ENCODE data around the gene TRMT2A.

Gene TRMT2A

GRCh38 chr22:20125201-20126174, 8.5 kb upstream of the TRMT2A start:
- no peak for TF ChIP-seq CTCF (IDR thresholded peaks at IDR 0.05; ENCODE audit: extremely low read depth, insufficient read depth, missing control alignments)
- in situ Hi-C loops (cut with MboI; ENCODE audit: low pct_unique_long_range_greater_than_20kb, low sequenced_read_pairs, unreplicated experiment) = no loop called here
- no peak for DNase-seq (ENCODE audit: low spot score)

- no peak for TF ChIP-seq CTCF (IDR thresholded peaks at IDR 0.05; ENCODE audit: extremely low read depth, insufficient read depth, missing control alignments)
- no peak for DNase-seq (ENCODE audit: low spot score)
- in situ Hi-C loops (cut with MboI; ENCODE audit: low pct_unique_long_range_greater_than_20kb, low sequenced_read_pairs, unreplicated experiment) = no loop called here
Measured at GRCh38 chr22:20124083-20124787, 7.2 kb upstream of the TRMT2A start.

GRCh38 chr22:20123366-20124082, 6.5 kb upstream of the TRMT2A start:
- in situ Hi-C loops (cut with MboI; ENCODE audit: low pct_unique_long_range_greater_than_20kb, low sequenced_read_pairs, unreplicated experiment) = no loop called here
- no peak for DNase-seq (ENCODE audit: low spot score)
- no peak for TF ChIP-seq CTCF (IDR thresholded peaks at IDR 0.05; ENCODE audit: extremely low read depth, insufficient read depth, missing control alignments)

- DNase-seq (ENCODE audit: low spot score) = no peak
- in situ Hi-C loops (cut with MboI; ENCODE audit: low pct_unique_long_range_greater_than_20kb, low sequenced_read_pairs, unreplicated experiment) = no loop called here
- TF ChIP-seq CTCF (IDR thresholded peaks at IDR 0.05; ENCODE audit: extremely low read depth, insufficient read depth, missing control alignments) = no peak
Measured at GRCh38 chr22:20121856-20122415, 4.9 kb upstream of the TRMT2A start.

- TF ChIP-seq CTCF (IDR thresholded peaks at IDR 0.05; ENCODE audit: extremely low read depth, insufficient read depth, missing control alignments) = no peak
- no peak for DNase-seq (ENCODE audit: low spot score)
- in situ Hi-C loops (cut with MboI; ENCODE audit: low pct_unique_long_range_greater_than_20kb, low sequenced_read_pairs, unreplicated experiment) = no loop called here
Measured at GRCh38 chr22:20118300-20119020, 1.4 kb upstream of the TRMT2A start.

Measured in GM13977 (cell line).